ENCODE results near the gene SMAD4. TPM values are rescaled to one million over a fixed set of nuclear protein-coding genes. Genes with fewer than 3 reads are reported as not detected.

SMAD4 gene
- total RNA-seq, 1 experiment from 2014 or later, result 172 TPM

- WGBS (ENCODE audit: extremely low coverage, insufficient read length, low lambda C conversion rate), result no CpG with 5 or more reads among the region's 5 CpGs
- Histone ChIP-seq H2BK15ac (ENCODE audit: low read depth, low read length) (no peak overlapping the region), H3K9me3 (ENCODE audit: control insufficient read depth, low read depth, low read length) (no peaks in the 10 kb centered on the region), H3K27ac (ENCODE audit: insufficient read length, low read depth, low read length) (no peak overlapping the region), H2BK120ac (ENCODE audit: low read depth, low read length, poor library complexity, severe bottlenecking) (no peak overlapping the region), H3K23ac (ENCODE audit: insufficient read length, low read depth, low read length) (no peak overlapping the region), H3K79me1 (ENCODE audit: insufficient read depth, low read depth, low read length, poor library complexity, severe bottlenecking) (no peaks in the 10 kb centered on the region), H3K27me3 (ENCODE audit: insufficient read depth, low read length) (no peaks in the 10 kb centered on the region), H3K18ac (ENCODE audit: insufficient read length, low read depth, low read length) (no peak overlapping the region), H4K20me1 (ENCODE audit: control insufficient read depth, insufficient read depth, insufficient read length) (no peaks in the 10 kb centered on the region), H2BK5ac (ENCODE audit: insufficient read length, low read length) (no peak overlapping the region), H3K79me2 (ENCODE audit: insufficient read depth, low read length) (no peaks in the 10 kb centered on the region), H3K23me2 (ENCODE audit: insufficient read length, low read depth, low read length, poor library complexity, severe bottlenecking) (no peaks in the 10 kb centered on the region), H4K8ac (replicated peaks; ENCODE audit: insufficient read length, low read depth, low read length) (no peak overlapping the region), H3K9ac (ENCODE audit: extremely low read depth, insufficient read length, low read length) (no peak overlapping the region), H3K4me2 (ENCODE audit: insufficient read depth, insufficient read length, low read length) (no peak overlapping the region), H4K91ac (ENCODE audit: insufficient read length, low read depth, low read length) (no peak overlapping the region), H2AK5ac (ENCODE audit: insufficient read length, low read length) (no peak overlapping the region), H3K4ac (ENCODE audit: low read depth, low read length) (no peak overlapping the region), H3K14ac (ENCODE audit: insufficient read depth, low read length) (no peak overlapping the region), H3T11ph (ENCODE audit: low read length) (no peak overlapping the region), H2BK12ac (ENCODE audit: insufficient read length, low read depth, low read length) (no peak overlapping the region), H3K56ac (ENCODE audit: insufficient read length, low read depth, low read length) (no peak overlapping the region), H2BK20ac (ENCODE audit: low read depth, low read length, poor library complexity, severe bottlenecking) (no peak overlapping the region), H3K4me1 (ENCODE audit: insufficient read depth, low read length) (peaks cover 3% of the 10 kb centered on the region; the same call in 1 of the 2 replicates), H4K5ac (ENCODE audit: insufficient read length, low read depth, low read length) (no peak overlapping the region), H2AFZ (ENCODE audit: low read length) (no peak overlapping the region)
- H3K27me3 Mint-ChIP-seq (ENCODE audit: low read depth), result no peaks in the 10 kb centered on the region
- no peak overlapping the region for H3K27ac Mint-ChIP-seq
- H3K9me3 Mint-ChIP-seq, result peaks cover 3 to 5% of the 10 kb centered on the region in 2 experiments; a peak in 3 of 5 replicates
- peaks cover 5 to 8% (median 8%) of the 10 kb centered on the region in 3 experiments for H3K36me3 Mint-ChIP-seq (ENCODE audit: insufficient read depth in 1 of 3, low read depth in 3 of 3)
- peaks cover 13 to 21% of the 10 kb centered on the region in 2 experiments for H3K4me1 Mint-ChIP-seq
- no peak for DNase-seq
- TF ChIP-seq CTCF (conservative IDR thresholded peaks at IDR 0.05), result no peak
- H3K4me3 Mint-ChIP-seq, result no peak overlapping the region
These were observed 8.6 kb upstream of the SMAD4 start for GRCh38 chr18:51021226-51021965.

Data from H9 (cell line).